ENCODE measurements around the gene KIRREL1.

The KIRREL1 gene

GRCh38 chr1:158025576-158026230 lies 32.3 kb downstream of the KIRREL1 start:
- in situ Hi-C loops (cut with HindIII; ENCODE audit: low sequenced_read_pairs), result no loop called here

GRCh38 chr1:158026651-158027050 lies 33.2 kb downstream of the KIRREL1 start:
- in situ Hi-C loops (cut with HindIII; ENCODE audit: low sequenced_read_pairs), result no loop called here

DNA sequence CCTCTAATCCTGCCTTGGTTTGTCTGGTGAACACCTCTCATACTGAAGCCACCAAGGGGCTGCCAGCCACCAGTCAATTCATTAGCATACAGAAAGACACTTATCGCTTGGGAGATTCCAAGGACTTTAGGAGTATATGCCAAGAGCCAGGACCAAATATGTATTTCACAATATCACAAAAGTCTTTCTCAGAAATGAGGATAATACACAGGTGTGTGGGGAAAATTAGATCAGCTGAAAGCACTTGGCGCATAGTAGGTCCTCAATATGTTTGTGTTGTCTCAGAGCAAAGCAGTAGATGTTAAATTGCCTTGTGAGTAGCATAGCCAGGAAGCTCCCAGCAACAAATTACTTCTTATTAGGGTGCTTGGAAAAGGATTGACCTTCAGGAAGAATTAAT lies 34.1 kb downstream of the KIRREL1 start:
- in situ Hi-C loops (cut with HindIII; ENCODE audit: low sequenced_read_pairs), result no loop called here

- in situ Hi-C loops (cut with HindIII; ENCODE audit: low sequenced_read_pairs), result no loop called here
These were observed 35.5 kb downstream of the KIRREL1 start for GRCh38 chr1:158028969-158029368.

- in situ Hi-C loops (cut with HindIII; ENCODE audit: low sequenced_read_pairs), result no loop called here
These were observed 41.6 kb downstream of the KIRREL1 start for GRCh38 chr1:158035014-158035413.

GRCh38 chr1:158035976-158036583 lies 42.6 kb downstream of the KIRREL1 start:
- in situ Hi-C loops (cut with HindIII; ENCODE audit: low sequenced_read_pairs), result no loop called here

- in situ Hi-C loops (cut with HindIII; ENCODE audit: low sequenced_read_pairs), result no loop called here
These were observed 43.8 kb downstream of the KIRREL1 start for GRCh38 chr1:158037008-158037865.

GRCh38 chr1:158037866-158038359 lies 44.5 kb downstream of the KIRREL1 start:
- in situ Hi-C loops (cut with HindIII; ENCODE audit: low sequenced_read_pairs), result no loop called here

- in situ Hi-C loops (cut with HindIII; ENCODE audit: low sequenced_read_pairs), result no loop called here
These were observed 45.3 kb downstream of the KIRREL1 start for GRCh38 chr1:158038793-158039192.

DNA sequence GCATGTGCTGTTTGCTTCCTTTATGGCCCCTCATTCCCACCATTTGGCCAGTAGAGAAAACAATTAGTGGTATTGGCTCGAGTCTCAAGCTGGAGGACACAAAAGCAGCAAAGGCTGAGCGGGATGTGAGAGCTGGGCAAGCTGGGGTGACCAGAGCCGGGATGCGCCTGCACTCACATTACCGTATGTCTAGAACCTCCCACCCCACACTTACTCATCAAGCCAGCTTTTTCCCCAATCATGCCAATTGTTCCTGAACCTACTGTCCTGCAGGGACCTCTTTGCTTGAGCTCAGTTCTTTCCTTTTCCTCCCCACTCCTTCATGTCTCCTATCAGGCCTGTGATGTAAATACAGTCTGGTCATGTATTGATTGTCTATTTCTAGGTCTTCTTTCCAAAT lies 45.9 kb downstream of the KIRREL1 start:
- in situ Hi-C loops (cut with HindIII; ENCODE audit: low sequenced_read_pairs), result no loop called here

- in situ Hi-C loops (cut with HindIII; ENCODE audit: low sequenced_read_pairs), result no loop called here
These were observed 46.9 kb downstream of the KIRREL1 start for GRCh38 chr1:158040323-158040722.

GRCh38 chr1:158043232-158043631 lies 49.8 kb downstream of the KIRREL1 start:
- in situ Hi-C loops (cut with HindIII; ENCODE audit: low sequenced_read_pairs), result no loop called here

GRCh38 chr1:158045639-158046038 lies 52.2 kb downstream of the KIRREL1 start:
- in situ Hi-C loops (cut with HindIII; ENCODE audit: low sequenced_read_pairs), result no loop called here

- in situ Hi-C loops (cut with HindIII; ENCODE audit: low sequenced_read_pairs), result no loop called here
These were observed 53.5 kb downstream of the KIRREL1 start for GRCh38 chr1:158046715-158047510.

- in situ Hi-C loops (cut with HindIII; ENCODE audit: low sequenced_read_pairs), result no loop called here
These were observed 55.1 kb downstream of the KIRREL1 start for GRCh38 chr1:158048371-158049067.

DNA sequence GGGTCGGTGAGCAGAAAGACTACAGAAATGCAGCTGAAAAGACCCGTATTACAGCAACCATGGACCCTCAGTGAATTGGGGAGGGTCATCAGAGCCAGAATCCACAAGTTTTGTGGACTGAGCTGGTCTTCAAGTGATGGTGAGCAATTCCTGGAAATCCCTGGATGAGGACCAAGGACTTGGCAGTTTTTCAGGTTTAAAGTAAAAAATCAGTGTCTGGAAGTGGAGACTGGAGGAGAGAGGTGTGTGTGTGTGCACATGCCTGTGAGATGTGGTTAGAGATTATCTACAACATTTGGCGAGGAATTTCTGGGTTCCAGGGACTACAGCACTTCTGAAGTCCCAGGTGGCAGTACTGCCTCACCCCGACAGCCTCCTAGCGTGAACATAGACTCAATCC lies 56.4 kb downstream of the KIRREL1 start:
- in situ Hi-C loops (cut with HindIII; ENCODE audit: low sequenced_read_pairs), result no loop called here

GRCh38 chr1:158053276-158053675 lies 59.8 kb downstream of the KIRREL1 start:
- in situ Hi-C loops (cut with HindIII; ENCODE audit: low sequenced_read_pairs), result no loop called here

DNA sequence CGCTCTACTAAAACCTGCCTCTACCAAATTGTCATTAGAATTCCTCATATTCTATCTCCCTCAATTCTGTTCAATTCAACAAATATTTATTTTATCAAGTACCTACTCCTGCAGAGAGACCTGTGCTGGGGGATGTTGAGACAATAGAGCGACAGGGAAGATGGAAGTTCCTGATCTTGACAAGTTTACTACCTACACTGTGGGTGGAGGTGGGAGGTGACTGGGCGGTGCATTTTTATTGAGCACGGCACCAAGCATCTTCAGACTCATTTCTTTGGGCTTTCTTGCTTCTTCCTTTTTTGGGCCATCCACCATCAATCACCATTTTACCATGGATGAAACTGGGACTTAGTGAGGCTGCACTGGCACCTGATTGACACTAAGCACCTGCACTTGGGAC lies 61.3 kb downstream of the KIRREL1 start:
- in situ Hi-C loops (cut with HindIII; ENCODE audit: low sequenced_read_pairs), result no loop called here

DNA sequence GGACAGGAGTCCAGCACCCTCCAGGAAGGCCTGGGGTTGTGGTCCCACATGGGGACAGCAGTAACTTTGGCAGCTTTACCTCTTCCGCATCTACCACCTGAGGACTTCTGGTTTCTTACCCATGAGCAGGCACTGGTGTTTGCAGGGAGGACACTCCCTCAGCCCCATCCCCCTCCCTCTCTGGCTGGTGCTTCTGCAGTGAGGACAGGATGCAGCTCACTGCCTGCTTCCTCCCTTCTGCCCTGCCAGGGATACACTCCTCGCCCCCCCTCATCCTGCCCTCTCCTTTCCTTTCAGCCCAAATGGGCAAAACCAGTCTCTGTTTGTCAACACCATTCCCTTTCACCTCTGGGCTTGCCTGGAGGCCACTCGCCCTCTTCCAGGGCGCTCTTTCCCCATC lies 62.4 kb downstream of the KIRREL1 start:
- in situ Hi-C loops (cut with HindIII; ENCODE audit: low sequenced_read_pairs), result no loop called here

- in situ Hi-C loops (cut with HindIII; ENCODE audit: low sequenced_read_pairs), result no loop called here
These were observed 63.1 kb downstream of the KIRREL1 start for GRCh38 chr1:158056498-158056897.
